ENCODE results near the gene PRM3. TPM values are rescaled to one million over a fixed set of nuclear protein-coding genes. Genes with fewer than 3 reads are reported as not detected.
"Not testable (repeated sequence)": the region's sequence is repeated elsewhere in the genome, so short reads cannot be mapped to it uniquely, and the experiment has no call there.

The PRM3 gene
- total RNA-seq, 2 experiments from 2014 or later, result not detected

DNA sequence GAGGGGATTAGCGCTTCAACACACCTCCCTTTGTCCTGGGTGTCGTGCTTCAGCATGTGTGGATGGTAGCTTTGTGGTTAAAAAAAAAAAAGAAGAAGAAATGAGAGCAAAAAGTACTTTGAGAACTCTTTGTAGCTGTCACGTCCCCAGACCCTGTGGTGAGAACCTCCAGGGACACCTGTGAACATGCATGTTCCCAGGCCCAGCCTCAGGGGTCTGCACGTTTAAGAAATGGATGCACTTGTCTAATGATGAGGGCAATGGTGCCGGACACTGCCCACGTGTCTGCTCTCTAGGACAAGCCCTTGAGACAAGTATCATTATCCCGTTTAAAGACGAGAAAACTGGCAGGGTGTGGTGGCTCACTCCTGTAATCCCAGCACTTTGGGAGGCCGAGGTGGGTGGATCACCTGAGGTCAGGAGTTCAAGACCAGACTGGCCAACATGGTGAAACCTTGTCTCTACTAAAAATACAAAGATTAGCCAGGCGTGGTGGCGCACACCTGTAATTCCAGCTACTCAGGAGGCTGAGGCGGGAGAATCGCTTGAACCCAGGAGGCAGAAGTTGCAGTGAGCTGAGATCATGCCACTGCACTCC is 25.6 kb upstream of the PRM3 start:
- CTCF ChIA-PET, result interaction anchor here (1.0 to 3.0 kb wide), 6 partner anchors 13 to 73 kb away, joined by 3 to 21 read pairs (median 8); partner anchors contain the start of gene SOCS1
- Mint-ChIP-seq H3K4me1 (peaks cover 23% of the 10 kb centered on the region), H3K27me3 (peaks cover 43% of the 10 kb centered on the region)
- not testable (repeated sequence) for DNase-seq; H3K9me3 Mint-ChIP-seq (ENCODE audit: low read depth); H3K4me3 Mint-ChIP-seq; H3K27ac Mint-ChIP-seq; ATAC-seq; H3K36me3 Mint-ChIP-seq

DNA sequence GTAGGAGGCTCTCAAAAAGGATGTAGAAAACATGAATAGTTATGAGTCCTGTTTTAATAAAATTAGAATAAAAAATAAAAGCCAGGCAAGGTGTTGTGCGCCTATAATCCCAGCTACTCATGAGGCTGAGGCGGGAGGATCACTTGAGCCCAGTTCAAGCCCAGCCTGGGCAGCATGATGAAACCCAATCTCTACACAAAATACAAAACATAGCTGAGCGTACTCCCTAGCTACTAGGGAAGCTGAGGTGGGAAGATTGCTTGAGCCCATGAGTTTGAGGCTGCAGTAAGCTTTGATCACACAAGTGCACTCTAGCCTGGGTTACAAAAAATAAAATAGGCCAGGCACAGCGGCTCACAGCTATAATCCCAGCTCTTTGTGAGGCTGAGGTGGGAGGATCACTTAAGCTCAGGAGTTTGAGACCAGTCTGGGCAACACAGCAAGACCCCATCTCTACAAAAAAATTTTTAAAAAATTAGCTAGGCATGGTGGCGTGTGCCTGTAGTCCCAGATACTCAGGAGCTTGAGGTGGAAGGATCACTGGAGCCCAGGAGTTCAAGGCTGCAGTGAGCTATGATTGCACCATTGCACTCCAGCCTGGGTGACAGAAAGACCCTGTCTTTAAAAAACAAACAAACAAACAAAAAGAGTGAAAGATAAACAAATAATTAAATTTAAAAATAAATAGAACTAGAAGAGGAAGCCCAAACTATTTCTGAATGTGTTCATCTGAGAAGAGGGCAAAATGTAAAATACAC is 24.9 kb upstream of the PRM3 start:
- Mint-ChIP-seq H3K4me1 (peaks cover 23% of the 10 kb centered on the region), H3K27ac (no peak overlapping the region), H3K9me3 (ENCODE audit: low read depth) (no peaks in the 10 kb centered on the region), H3K4me3 (no peak overlapping the region), H3K27me3 (peaks cover 49% of the 10 kb centered on the region), H3K36me3 (peaks cover 1% of the 10 kb centered on the region)
- no peak for DNase-seq
- CTCF ChIA-PET, result interaction anchor here (0.9 to 3.0 kb wide), 10 partner anchors 13 to 98 kb away, joined by 3 to 21 read pairs (median 6); partner anchors contain the start of gene SOCS1
- no peak for ATAC-seq

DNA sequence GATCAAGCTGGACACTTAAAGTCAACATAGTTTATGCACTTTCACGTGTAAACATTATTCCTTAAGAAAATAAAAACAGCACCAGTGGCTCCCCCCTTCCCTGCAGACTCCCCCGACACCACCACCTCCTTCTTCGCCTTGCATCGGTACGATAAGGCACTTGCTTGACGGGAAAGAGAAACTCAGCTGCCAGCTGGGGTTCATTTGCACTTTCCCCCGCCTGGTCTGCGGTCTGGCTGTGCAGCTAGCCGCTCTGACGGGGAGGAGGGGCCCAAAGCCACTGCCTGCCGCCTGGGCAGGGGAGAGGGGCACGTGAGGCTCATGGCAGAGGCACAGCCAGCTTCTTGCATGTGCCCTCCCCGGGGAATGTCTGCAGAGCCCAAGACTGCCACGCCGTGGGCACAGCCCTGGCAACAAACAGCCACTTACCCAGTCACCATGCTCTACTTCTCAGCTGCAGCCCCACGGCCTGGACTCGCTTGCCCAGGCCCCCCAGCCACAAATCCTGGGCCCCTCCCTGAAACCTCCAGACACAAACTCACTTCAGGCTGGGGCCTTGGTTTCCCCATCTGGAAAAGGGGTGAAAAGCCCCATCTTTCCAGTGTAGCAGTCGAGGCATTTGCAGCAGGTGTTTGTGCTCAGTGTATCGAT is 24.2 kb upstream of the PRM3 start:
- peaks cover 23% of the 10 kb centered on the region for H3K4me1 Mint-ChIP-seq

DNA sequence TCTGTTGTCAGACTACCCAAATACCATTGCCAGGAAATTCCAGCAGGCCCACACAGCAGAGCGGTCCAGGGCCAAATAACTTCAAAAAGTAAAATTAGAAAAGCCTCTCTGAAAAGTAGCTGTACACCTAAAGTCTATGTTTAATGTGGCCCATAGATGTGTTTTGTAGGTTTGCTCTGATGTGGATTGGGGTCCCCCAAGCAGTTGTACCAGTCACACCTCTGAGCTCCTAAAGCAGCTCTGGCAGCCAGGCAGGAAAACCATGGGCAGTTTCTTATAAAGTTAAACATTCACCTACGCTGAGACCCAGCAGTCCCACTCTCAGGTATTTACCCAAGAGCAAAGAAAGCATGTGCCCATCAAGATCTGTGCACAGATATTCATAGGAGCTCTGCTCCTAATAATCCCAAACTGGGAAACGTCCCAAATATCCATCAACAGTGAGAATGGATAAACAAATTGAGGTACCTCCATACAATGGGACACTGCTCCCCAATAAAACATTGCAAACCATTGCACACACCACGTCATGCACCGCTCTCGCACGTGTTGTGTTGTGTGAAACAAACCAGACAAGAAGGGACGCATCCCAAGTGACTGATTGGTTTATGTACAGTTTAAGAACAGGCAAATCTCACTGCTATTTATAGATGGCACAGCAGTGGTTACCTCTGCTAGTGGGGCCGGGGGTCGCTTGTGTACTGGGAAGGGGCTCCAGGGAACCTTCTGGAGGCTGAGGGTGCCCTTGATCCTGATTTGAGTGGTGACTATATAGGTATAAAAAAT is 23.5 kb upstream of the PRM3 start:
- CTCF ChIA-PET, result interaction anchor here (1.0 to 3.0 kb wide), 13 partner anchors 13 to 339 kb away, joined by 3 to 21 read pairs (median 5); partner anchors contain the start of gene SOCS1
- H3K27me3 Mint-ChIP-seq, result peaks cover 46% of the 10 kb centered on the region
- no peak for DNase-seq
- peak overlapping the region; percentile 43 for H3K4me3 Mint-ChIP-seq
- peaks cover 1% of the 10 kb centered on the region for H3K36me3 Mint-ChIP-seq
- peaks cover 23% of the 10 kb centered on the region for H3K4me1 Mint-ChIP-seq
- H3K27ac Mint-ChIP-seq, result no peak overlapping the region
- peak; percentile 12 for ATAC-seq
- no peaks in the 10 kb centered on the region for H3K9me3 Mint-ChIP-seq (ENCODE audit: low read depth)

More for the DNA sequence above, 24.2 kb upstream of the PRM3 start:
- Mint-ChIP-seq H3K27ac (peak overlapping the region; percentile 52), H3K9me3 (ENCODE audit: low read depth) (no peaks in the 10 kb centered on the region), H3K4me3 (peak overlapping the region; percentile 43), H3K36me3 (peaks cover 1% of the 10 kb centered on the region), H3K27me3 (peaks cover 51% of the 10 kb centered on the region)
- CTCF ChIA-PET, result interaction anchor here (0.9 to 3.0 kb wide), 14 partner anchors 13 to 340 kb away, joined by 3 to 21 read pairs (median 5); partner anchors contain the start of gene SOCS1
- peak; percentile 88 for DNase-seq
- peak; percentile 85 for ATAC-seq

DNA sequence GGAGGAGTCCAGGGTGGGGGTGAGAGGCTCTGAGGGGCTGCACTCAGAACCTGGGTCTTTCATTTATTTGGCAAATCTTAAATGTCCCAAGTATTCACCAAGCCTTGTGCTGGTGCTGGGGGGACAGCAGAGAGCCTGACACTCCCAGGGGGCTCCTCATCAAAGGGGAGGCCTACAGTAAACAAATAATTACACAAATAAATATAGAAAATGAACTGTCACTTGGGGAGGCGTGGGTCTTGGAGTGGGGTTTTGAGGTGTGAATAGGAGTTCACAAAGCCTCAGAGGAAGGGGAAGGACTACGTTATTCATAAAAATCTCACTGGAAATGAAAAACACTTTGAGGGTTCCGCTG is 22.9 kb upstream of the PRM3 start:
- Mint-ChIP-seq H3K4me3 (no peak overlapping the region), H3K27me3 (peaks cover 49% of the 10 kb centered on the region), H3K27ac (no peak overlapping the region), H3K36me3 (peaks cover 1% of the 10 kb centered on the region), H3K4me1 (peaks cover 23% of the 10 kb centered on the region), H3K9me3 (ENCODE audit: low read depth) (no peaks in the 10 kb centered on the region)
- CTCF ChIA-PET, result interaction anchor here (1.0 to 2.1 kb wide), 4 partner anchors 60 to 338 kb away, joined by 3 to 7 read pairs (median 4); no protein-coding TSS in a partner anchor
- no peak for ATAC-seq
- DNase-seq, result no peak

DNA sequence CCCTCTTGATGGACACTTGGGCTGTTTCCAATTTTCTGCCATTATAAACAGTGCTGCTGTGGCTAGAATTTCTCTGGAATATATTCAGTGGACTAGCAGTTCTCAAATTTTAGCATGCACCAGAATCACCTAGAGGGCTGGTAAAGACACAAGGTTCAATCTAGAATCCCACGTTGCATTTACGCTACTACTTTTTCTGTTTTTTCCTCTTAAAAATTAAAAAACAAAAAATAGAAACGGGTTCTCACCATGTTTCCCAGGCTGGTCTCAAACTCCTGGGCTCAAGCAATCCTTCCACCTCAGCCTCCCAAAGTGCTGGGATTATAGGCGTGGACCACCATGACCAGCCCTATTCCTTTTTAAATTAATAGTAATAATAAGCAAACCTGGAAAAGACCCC is 22.2 kb upstream of the PRM3 start:
- no peak for ATAC-seq
- no peak overlapping the region for H3K4me3 Mint-ChIP-seq
- no peaks in the 10 kb centered on the region for H3K9me3 Mint-ChIP-seq (ENCODE audit: low read depth)
- H3K36me3 Mint-ChIP-seq, result peaks cover 1% of the 10 kb centered on the region
- DNase-seq, result no peak
- peaks cover 51% of the 10 kb centered on the region for H3K27me3 Mint-ChIP-seq
- peaks cover 23% of the 10 kb centered on the region for H3K4me1 Mint-ChIP-seq
- CTCF ChIA-PET, result no interaction called here
- H3K27ac Mint-ChIP-seq, result no peak overlapping the region

DNA sequence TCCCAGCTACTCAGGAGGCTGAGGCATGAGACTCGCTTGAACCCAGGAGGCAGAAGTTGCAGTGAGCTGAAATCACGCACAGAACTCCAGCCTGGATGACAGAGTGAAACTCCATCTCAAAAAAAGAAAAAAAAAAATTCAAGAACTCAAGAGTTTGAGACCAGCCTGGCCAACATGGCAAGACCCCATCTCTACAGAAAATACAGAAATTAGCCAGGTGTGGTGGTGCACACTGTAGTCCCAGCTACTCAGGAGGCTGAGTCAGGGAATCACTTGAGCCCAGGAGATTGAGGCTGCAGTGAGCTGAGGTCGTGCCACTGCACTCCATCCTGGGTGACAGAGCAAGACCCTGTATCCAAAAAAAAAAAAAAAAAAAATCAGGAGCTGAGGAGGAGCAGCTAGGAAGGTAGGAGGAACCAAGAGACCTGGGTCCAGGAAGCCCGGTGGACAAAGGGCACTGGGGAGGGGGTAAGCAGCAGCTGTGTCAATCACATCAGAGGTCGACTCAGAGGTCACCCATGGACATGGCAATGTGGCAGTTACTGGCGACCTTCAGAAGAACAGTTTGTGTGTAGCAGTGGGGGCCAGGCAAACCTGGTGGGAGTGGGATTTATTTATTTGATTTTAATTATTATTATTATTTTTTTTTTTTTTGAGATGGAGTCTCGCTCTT is 18.8 kb upstream of the PRM3 start:
- peaks cover 10% of the 10 kb centered on the region for H3K4me1 Mint-ChIP-seq
- H3K9me3 Mint-ChIP-seq (ENCODE audit: low read depth), result no peaks in the 10 kb centered on the region
- H3K36me3 Mint-ChIP-seq, result no peaks in the 10 kb centered on the region
- no peak overlapping the region for H3K27ac Mint-ChIP-seq
- H3K4me3 Mint-ChIP-seq, result no peak overlapping the region
- peaks cover 68% of the 10 kb centered on the region for H3K27me3 Mint-ChIP-seq
- ATAC-seq (no peak), DNase-seq (no peak)
- CTCF ChIA-PET, result no interaction called here

DNA sequence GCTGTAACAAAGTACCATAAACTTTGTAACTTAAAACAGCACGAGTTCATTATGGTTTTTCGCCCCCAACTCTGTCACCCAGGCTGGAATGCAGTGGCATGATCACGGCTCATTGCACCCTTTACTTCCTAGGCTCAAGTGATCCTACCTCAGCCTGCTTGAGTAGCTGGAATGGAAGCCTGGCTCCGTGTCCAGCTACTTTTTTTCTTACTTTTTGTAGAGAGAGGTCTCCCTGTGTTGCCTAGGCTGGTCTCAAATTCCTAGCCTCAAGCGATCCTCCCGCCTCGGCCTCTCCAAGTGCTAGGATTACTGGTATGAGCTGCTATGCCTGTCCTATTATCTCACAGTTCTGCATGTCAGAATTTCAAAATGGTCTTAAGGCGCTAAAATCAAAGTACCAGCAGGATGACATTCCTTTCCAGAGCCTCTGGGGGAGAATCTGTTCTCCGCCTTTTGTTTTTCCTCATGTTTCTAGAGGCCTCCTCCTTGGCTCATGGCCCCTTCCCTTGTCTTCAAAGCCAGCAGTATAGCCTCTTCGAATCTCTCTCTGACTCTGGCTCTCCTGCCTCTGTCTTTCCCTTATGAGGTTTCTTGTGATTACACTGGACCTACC is 17.8 kb upstream of the PRM3 start:
- no peak for DNase-seq
- Mint-ChIP-seq H3K36me3 (no peaks in the 10 kb centered on the region), H3K27me3 (peaks cover 69% of the 10 kb centered on the region), H3K27ac (no peak overlapping the region), H3K9me3 (ENCODE audit: low read depth) (no peaks in the 10 kb centered on the region), H3K4me1 (peaks cover 5% of the 10 kb centered on the region), H3K4me3 (no peak overlapping the region)
- CTCF ChIA-PET, result no interaction called here
- ATAC-seq, result no peak

DNA sequence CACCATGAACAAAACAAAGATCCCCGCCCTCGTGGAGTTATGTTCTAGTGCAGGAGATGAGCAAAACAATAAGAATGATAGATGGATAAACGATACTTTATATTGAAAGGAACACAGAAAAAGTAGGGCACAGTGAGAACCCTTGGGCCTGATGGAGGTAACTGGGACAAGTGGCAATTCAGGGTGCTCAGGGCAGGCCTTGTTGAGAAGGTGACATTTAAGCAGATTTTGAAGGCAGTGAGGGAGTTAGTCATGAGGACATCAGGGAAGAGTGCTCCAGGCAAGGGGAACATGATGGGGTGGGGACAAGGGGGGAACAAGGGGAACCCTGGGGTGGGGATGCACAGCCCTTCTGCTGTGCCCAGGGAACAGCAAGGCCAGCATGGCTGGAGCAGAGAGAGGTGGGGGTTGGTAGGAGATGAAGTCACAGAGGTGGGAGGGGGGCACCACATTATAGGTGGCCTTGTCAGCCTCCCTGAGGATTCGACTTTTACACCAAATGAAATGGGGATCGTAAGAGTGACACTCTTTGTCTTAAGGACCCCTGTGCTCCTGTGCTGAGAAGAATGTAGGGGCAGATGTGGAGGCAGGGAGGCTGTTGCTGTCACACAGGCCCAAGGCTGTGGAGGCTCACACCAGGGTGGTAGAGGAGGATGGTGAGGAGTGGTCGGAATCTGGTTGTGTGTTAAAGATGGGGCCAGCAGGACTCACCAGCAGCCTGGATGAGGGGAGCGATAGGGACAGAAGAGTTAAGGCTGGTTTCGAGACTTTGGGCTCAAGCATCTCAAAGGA is 16.9 kb upstream of the PRM3 start:
- Mint-ChIP-seq H3K4me1 (peaks cover 5% of the 10 kb centered on the region), H3K27me3 (peaks cover 77% of the 10 kb centered on the region), H3K9me3 (ENCODE audit: low read depth) (no peaks in the 10 kb centered on the region), H3K4me3 (no peak overlapping the region), H3K27ac (no peak overlapping the region), H3K36me3 (no peaks in the 10 kb centered on the region)
- ATAC-seq, result no peak
- CTCF ChIA-PET, result no interaction called here
- DNase-seq, result no peak

DNA sequence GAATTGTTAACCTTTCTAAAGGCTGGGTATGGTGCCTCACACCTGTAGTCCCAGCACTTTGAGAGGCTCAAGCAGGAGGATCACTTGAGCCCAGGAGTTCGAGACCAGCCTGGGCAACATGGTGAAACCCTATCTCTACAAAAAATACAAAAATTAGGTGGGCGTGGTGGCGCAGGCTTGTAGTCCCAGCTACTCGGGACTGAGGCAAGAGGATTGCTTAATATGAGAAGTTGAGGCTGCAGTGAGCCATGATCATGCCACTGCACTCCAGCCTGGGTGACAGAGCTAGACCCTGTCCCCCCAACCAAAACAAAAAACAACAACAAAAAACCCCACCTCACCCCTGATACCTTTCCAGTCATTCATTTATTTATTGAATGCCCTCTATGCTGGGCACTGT is 16.3 kb upstream of the PRM3 start:
- CTCF ChIA-PET; H3K4me3 Mint-ChIP-seq; H3K27ac Mint-ChIP-seq; H3K4me1 Mint-ChIP-seq; H3K36me3 Mint-ChIP-seq; DNase-seq; ATAC-seq; H3K9me3 Mint-ChIP-seq (ENCODE audit: low read depth): not testable (repeated sequence)
- H3K27me3 Mint-ChIP-seq, result peaks cover 73% of the 10 kb centered on the region

DNA sequence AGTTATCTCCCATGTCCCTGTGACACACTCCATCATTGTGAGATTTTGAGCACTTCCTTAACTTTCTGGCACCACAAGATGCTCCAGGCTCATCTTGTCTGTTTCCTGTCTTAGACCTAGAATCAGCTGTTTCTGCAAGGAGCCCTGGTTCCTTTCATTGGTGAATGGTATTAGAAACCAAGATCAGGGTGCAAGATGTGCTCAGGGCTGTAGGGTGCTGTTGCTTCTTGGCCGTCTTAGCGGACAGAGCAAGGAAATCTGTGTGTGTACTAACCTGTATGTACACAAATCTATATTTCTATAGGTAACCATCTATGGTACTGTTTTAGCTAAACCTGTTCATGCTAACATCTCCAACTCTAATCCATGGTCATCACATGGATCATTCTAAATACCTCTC is 15.8 kb upstream of the PRM3 start:
- Mint-ChIP-seq H3K9me3 (ENCODE audit: low read depth) (no peaks in the 10 kb centered on the region), H3K4me3 (no peak overlapping the region), H3K27me3 (peaks cover 70% of the 10 kb centered on the region), H3K4me1 (peaks cover 5% of the 10 kb centered on the region), H3K36me3 (no peaks in the 10 kb centered on the region), H3K27ac (no peak overlapping the region)
- DNase-seq (no peak), ATAC-seq (no peak)
- CTCF ChIA-PET, result no interaction called here

DNA sequence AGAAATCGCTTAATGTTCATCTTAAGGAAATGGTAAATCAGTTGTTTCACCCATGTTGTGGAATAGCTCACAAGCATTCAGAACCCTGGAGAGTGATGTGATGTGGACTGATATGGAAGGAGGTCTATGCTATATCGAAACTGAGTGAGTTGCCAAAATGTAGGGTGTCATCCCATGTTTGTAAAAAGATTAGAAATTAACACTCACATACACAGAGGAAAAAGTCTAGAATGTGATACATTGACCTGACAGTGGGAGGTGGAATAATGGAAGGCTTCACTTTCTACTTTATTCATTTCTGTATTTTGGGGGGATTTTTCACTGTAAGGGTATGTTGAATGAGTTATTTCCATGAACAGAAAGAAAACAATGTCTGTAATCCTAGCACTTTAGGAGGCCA is 12.4 kb upstream of the PRM3 start:
- no peaks in the 10 kb centered on the region for H3K36me3 Mint-ChIP-seq
- peaks cover 5% of the 10 kb centered on the region for H3K4me1 Mint-ChIP-seq
- ATAC-seq (no peak), DNase-seq (no peak)
- no peak overlapping the region for H3K4me3 Mint-ChIP-seq
- H3K27ac Mint-ChIP-seq, result no peak overlapping the region
- CTCF ChIA-PET, result interaction anchor here (1.2 kb wide), 1 partner anchor 69 kb away, joined by 4 read pairs; no protein-coding TSS in a partner anchor
- peaks cover 60% of the 10 kb centered on the region for H3K27me3 Mint-ChIP-seq
- H3K9me3 Mint-ChIP-seq (ENCODE audit: low read depth), result no peaks in the 10 kb centered on the region
